ENCODE results near the gene AGAP1. TPM values are rescaled to one million over a fixed set of nuclear protein-coding genes. Genes with fewer than 3 reads are reported as not detected.

Gene AGAP1
- total and polyA plus RNA-seq, 2 donors from 2014 or later = 8.1 to 44.5 TPM

GRCh38 chr2:235960011-235960715 is 466.3 kb downstream of the AGAP1 start:
- Histone ChIP-seq H3K4me1 (ENCODE audit: control insufficient read depth in 2 of 3, insufficient read depth in 2 of 3, low read depth in 1 of 3, low read length in 3 of 3) (no peaks in the 10 kb centered on the region), H3K9me3 (ENCODE audit: control insufficient read depth in 2 of 3, insufficient read depth in 1 of 3, low read length in 3 of 3) (no peaks in the 10 kb centered on the region), H3K9ac (ENCODE audit: low read length in 3 of 3) (no peak overlapping the region), H3K27me3 (ENCODE audit: control insufficient read depth, insufficient read depth, low read length) (no peaks in the 10 kb centered on the region), H3K4me3 (ENCODE audit: low read length in 3 of 3) (no peak overlapping the region), H3K36me3 (ENCODE audit: control insufficient read depth in 2 of 3, insufficient read depth in 3 of 3, low read length in 3 of 3) (no peaks in the 10 kb centered on the region), H3K27ac (ENCODE audit: low read depth in 2 of 2, low read length in 2 of 2) (no peak overlapping the region)
- no peak for TF ChIP-seq CTCF (IDR thresholded peaks at IDR 0.05; ENCODE audit: borderline replicate concordance, extremely low read depth, insufficient read depth)
- FAIRE-seq = no peak
- intact Hi-C loops (cut with DNase I) = no loop called here
- DNase-seq = no peak

DNA sequence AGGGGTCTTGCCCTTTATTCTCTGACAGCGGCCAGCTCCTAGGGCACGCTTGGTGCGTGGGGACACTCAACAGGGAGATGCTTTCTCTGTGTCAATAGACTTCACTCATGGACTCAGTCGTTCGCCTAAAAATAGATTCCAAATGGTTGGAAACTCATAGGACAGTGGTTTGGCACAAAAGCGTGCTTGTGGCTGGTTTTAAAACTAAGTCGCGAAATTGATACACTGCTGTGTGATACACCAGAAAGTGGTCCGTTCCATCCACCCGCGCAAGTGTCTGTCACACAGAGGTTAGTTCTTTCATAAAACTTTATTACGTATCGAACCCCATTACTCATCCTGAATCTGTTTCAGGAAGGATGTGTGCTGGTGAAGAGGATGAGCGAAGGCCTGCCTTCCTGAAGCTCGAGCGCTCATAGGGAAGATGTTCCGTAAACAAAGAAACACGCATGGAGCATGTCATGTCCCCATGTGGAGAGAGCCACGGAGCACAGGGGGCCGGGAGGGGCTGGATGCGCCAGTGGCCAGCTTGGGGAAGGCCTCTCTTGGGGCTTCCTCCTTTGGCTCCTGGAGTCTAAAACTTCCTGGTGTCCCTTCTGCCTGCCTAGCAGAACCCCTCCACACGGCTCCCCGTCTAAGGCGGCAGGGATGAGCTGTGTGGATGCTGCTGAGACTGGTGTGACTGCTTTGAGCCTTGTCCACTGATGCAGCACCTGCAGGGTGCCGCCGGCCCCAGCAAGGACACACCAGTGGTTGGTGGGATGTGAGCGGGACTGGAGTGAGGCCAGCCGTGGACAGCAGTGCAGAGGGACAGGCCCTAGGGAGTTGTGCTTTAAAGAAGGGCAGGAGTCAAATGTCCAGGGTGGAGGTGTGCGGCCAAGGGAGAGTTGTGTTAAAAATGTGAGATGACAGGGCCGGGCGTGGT is 467.1 kb downstream of the AGAP1 start:
- DNase-seq (no peak), FAIRE-seq (no peak)
- intact Hi-C loops (cut with DNase I) = no loop called here
- no peak overlapping the region for H3K4me3 ChIP-seq (ENCODE audit: low read length in 3 of 3)
- TF ChIP-seq CTCF (IDR thresholded peaks at IDR 0.05; ENCODE audit: borderline replicate concordance, extremely low read depth, insufficient read depth) = no peak
- no peaks in the 10 kb centered on the region for H3K4me1 ChIP-seq (ENCODE audit: control insufficient read depth in 2 of 3, insufficient read depth in 2 of 3, low read depth in 1 of 3, low read length in 3 of 3)
- no peak overlapping the region for H3K9ac ChIP-seq (ENCODE audit: low read length in 3 of 3)
- no peaks in the 10 kb centered on the region for H3K36me3 ChIP-seq (ENCODE audit: control insufficient read depth in 2 of 3, insufficient read depth in 3 of 3, low read length in 3 of 3)
- no peak overlapping the region for H3K27ac ChIP-seq (ENCODE audit: low read depth in 2 of 2, low read length in 2 of 2)
- no peaks in the 10 kb centered on the region for H3K9me3 ChIP-seq (ENCODE audit: control insufficient read depth in 2 of 3, insufficient read depth in 1 of 3, low read length in 3 of 3)
- H3K27me3 ChIP-seq (ENCODE audit: control insufficient read depth, insufficient read depth, low read length) = no peaks in the 10 kb centered on the region

GRCh38 chr2:235961711-235962110 is 467.9 kb downstream of the AGAP1 start:
- TF ChIP-seq CTCF (IDR thresholded peaks at IDR 0.05; ENCODE audit: borderline replicate concordance, extremely low read depth, insufficient read depth) = no peak
- no peak overlapping the region for H3K9ac ChIP-seq (ENCODE audit: low read length in 3 of 3)
- H3K27me3 ChIP-seq (ENCODE audit: control insufficient read depth, insufficient read depth, low read length) = no peaks in the 10 kb centered on the region
- no peak for DNase-seq
- no peaks in the 10 kb centered on the region for H3K36me3 ChIP-seq (ENCODE audit: control insufficient read depth in 2 of 3, insufficient read depth in 3 of 3, low read length in 3 of 3)
- intact Hi-C loops (cut with DNase I) = no loop called here
- H3K4me3 ChIP-seq (ENCODE audit: low read length in 3 of 3) = no peak overlapping the region
- H3K4me1 ChIP-seq (ENCODE audit: control insufficient read depth in 2 of 3, insufficient read depth in 2 of 3, low read depth in 1 of 3, low read length in 3 of 3) = no peaks in the 10 kb centered on the region
- FAIRE-seq = no peak
- H3K9me3 ChIP-seq (ENCODE audit: control insufficient read depth in 2 of 3, insufficient read depth in 1 of 3, low read length in 3 of 3) = no peaks in the 10 kb centered on the region
- H3K27ac ChIP-seq (ENCODE audit: low read depth in 2 of 2, low read length in 2 of 2) = no peak overlapping the region

Measured in kidney (tissue), 14 donors.